ENCODE results near the gene CHPF. TPM values are rescaled to one million over a fixed set of nuclear protein-coding genes. Genes with fewer than 3 reads are reported as not detected.

CHPF gene, protein sequence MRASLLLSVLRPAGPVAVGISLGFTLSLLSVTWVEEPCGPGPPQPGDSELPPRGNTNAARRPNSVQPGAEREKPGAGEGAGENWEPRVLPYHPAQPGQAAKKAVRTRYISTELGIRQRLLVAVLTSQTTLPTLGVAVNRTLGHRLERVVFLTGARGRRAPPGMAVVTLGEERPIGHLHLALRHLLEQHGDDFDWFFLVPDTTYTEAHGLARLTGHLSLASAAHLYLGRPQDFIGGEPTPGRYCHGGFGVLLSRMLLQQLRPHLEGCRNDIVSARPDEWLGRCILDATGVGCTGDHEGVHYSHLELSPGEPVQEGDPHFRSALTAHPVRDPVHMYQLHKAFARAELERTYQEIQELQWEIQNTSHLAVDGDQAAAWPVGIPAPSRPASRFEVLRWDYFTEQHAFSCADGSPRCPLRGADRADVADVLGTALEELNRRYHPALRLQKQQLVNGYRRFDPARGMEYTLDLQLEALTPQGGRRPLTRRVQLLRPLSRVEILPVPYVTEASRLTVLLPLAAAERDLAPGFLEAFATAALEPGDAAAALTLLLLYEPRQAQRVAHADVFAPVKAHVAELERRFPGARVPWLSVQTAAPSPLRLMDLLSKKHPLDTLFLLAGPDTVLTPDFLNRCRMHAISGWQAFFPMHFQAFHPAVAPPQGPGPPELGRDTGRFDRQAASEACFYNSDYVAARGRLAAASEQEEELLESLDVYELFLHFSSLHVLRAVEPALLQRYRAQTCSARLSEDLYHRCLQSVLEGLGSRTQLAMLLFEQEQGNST
- 14.5 and 24.1 TPM in 2 replicates for total RNA-seq (2014; rRNA removed; shearing (Covaris generic))
- total RNA-seq (2022): 30.5 and 33.0 TPM in 2 replicates
- Bru-seq, nascent RNA: percentile 59 among the genes with signal in this experiment
- percentile 56 among the genes with signal in this experiment for BruChase-seq, experiment 1, labeled RNA remaining after a 6-hour chase
- percentile 71 among the genes with signal in this experiment for BruChase-seq, experiment 2, labeled RNA remaining after a 2-hour chase
- long read RNA-seq, transcript CHPF-201 (4 exons, 3,013 nt): major isoform, 87 of 119 reads
- long read RNA-seq, transcript CHPF-202 (2 exons, 1,079 nt): minor isoform, 6 of 119 reads
- long read RNA-seq, partial matches to known transcripts: 17 of 119 reads
- long read RNA-seq, other reads (novel, unspliced or antisense): 9 of 119 reads

- Histone ChIP-seq H2AFZ (ENCODE audit: low read length) (peak within 1 kb of the TSS; percentile 57), H3K79me2 (ENCODE audit: insufficient read depth, low read depth, low read length) (peaks cover 9% of the 10 kb centered on the region; the same call in 1 of the 2 replicates), H3K27ac (ENCODE audit: low read depth, low read length, poor library complexity, severe bottlenecking) (peak within 1 kb of the TSS; percentile 76), H3K4me1 (ENCODE audit: insufficient read depth, low read length, poor library complexity, severe bottlenecking) (no peaks in the 10 kb centered on the region), H3K9me2 (ENCODE audit: insufficient read depth, low read length) (no peaks in the 10 kb centered on the region), H3K9me3 (ENCODE audit: low read length) (no peaks in the 10 kb centered on the region), H3K4me3 (ENCODE audit: low read depth, low read length, poor library complexity, severe bottlenecking) (peak within 1 kb of the TSS; percentile 80), H3K36me3 (ENCODE audit: insufficient read depth, low read length) (peaks cover 17% of the 10 kb centered on the region), H4K20me1 (ENCODE audit: insufficient read depth, low read length) (0 out of 2 replicates have a peak, but pooled peaks cover 5% of the 10 kb centered on the region), H3K4me2 (ENCODE audit: low read length) (peak within 1 kb of the TSS; percentile 81)
- no TSS peak for BruUV-seq (replicated peaks)
- TF ChIP-seq, protein P1, sequence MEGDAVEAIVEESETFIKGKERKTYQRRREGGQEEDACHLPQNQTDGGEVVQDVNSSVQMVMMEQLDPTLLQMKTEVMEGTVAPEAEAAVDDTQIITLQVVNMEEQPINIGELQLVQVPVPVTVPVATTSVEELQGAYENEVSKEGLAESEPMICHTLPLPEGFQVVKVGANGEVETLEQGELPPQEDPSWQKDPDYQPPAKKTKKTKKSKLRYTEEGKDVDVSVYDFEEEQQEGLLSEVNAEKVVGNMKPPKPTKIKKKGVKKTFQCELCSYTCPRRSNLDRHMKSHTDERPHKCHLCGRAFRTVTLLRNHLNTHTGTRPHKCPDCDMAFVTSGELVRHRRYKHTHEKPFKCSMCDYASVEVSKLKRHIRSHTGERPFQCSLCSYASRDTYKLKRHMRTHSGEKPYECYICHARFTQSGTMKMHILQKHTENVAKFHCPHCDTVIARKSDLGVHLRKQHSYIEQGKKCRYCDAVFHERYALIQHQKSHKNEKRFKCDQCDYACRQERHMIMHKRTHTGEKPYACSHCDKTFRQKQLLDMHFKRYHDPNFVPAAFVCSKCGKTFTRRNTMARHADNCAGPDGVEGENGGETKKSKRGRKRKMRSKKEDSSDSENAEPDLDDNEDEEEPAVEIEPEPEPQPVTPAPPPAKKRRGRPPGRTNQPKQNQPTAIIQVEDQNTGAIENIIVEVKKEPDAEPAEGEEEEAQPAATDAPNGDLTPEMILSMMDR (conservative IDR thresholded peaks at IDR 0.05; ENCODE audit: low read length): no peak
- no peak for TF ChIP-seq EZH2phosphoT487 (IDR thresholded peaks at IDR 0.05; ENCODE audit: borderline replicate concordance, low read depth, low read length)
- ChIA-PET POLR2A (interaction anchor here (0.7 to 3.3 kb wide), 2 partner anchors 53 to 276 kb away, joined by 3 to 14 read pairs; partner anchors contain the start of gene STK11IP), CTCF (ENCODE audit: unreplicated experiment) (no interaction called here)
- DNase-seq (ENCODE audit: low spot score): peak; percentile 99
- intact Hi-C loops (cut with micrococcal nuclease; ENCODE audit: unreplicated experiment): loop anchor here (1.0 to 5.0 kb wide), 4 partner anchors 48 to 366 kb away; partner anchors contain the start of genes CNPPD1, DNPEP, RETREG2 and STK11IP
Observed at GRCh38 chr2:219543596-219544358, at the start of gene CHPF, which contains the start of gene TMEM198. CHPF (minus strand) TSS chr2:219543809; CDS start chr2:219543538, 271 bp downstream. TMEM198 (plus strand) TSS chr2:219544028; CDS start chr2:219544728, 700 bp downstream.

GRCh38 chr2:219593154-219593553 lies 49.5 kb upstream of the CHPF start:
- peaks cover under 1% of the 10 kb centered on the region; the same call in 1 of the 2 replicates for H3K79me2 ChIP-seq (ENCODE audit: insufficient read depth, low read depth, low read length)
- no peak overlapping the region for H3K27ac ChIP-seq (ENCODE audit: low read depth, low read length, poor library complexity, severe bottlenecking)
- no peaks in the 10 kb centered on the region for H3K36me3 ChIP-seq (ENCODE audit: insufficient read depth, low read length)
- H2AFZ ChIP-seq (ENCODE audit: low read length): no peak overlapping the region
- intact Hi-C loops (cut with micrococcal nuclease; ENCODE audit: unreplicated experiment): no loop called here
- no peak for TF ChIP-seq EZH2phosphoT487 (IDR thresholded peaks at IDR 0.05; ENCODE audit: borderline replicate concordance, low read depth, low read length)
- TF ChIP-seq, protein P1 (conservative IDR thresholded peaks at IDR 0.05; ENCODE audit: low read length): no peak
- POLR2A ChIA-PET: no interaction called here
- H3K9me3 ChIP-seq (ENCODE audit: low read length): no peaks in the 10 kb centered on the region
- H3K9me2 ChIP-seq (ENCODE audit: insufficient read depth, low read length): no peaks in the 10 kb centered on the region
- BruUV-seq (replicated peaks): no TSS peak
- H3K4me1 ChIP-seq (ENCODE audit: insufficient read depth, low read length, poor library complexity, severe bottlenecking): peaks cover 8% of the 10 kb centered on the region
- no peaks in the 10 kb centered on the region for H4K20me1 ChIP-seq (ENCODE audit: insufficient read depth, low read length)
- no peak overlapping the region for H3K4me2 ChIP-seq (ENCODE audit: low read length)
- CTCF ChIA-PET (ENCODE audit: unreplicated experiment): no interaction called here
- H3K4me3 ChIP-seq (ENCODE audit: low read depth, low read length, poor library complexity, severe bottlenecking): no peak overlapping the region
- DNase-seq (ENCODE audit: low spot score): no peak

Data from OCI-LY7 (cell line).